ENCODE results near the gene LAMA3. TPM values are rescaled to one million over a fixed set of nuclear protein-coding genes. Genes with fewer than 3 reads are reported as not detected.

The LAMA3 gene
- total RNA-seq, 1 experiment from 2014 or later, result 5.6 TPM

DNA sequence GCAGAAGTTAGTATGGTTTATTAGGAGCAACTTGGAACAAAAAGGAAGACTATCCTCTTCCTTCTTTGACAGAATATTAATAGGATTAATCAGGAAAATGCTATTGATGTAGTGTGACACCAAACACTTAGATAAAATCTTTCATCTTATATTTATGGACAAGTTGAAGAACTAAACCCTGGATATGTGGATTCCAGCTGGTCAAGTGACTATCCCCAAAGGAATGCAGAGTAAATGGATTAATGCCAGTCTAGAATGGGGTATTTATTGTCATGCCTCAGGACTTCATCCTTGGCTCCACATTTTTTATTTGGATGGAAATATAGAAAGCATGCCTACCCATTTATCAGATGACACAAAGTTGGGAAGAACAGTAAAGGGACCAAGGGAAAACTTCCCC lies 201.3 kb downstream of the LAMA3 start:
- ChIA-PET CTCF (interaction anchor here (0.8 kb wide), 1 partner anchor 28 kb away, joined by 3 read pairs; no protein-coding TSS in a partner anchor), RAD21 (ENCODE audit: low non-redundant PET in 1 of 2, low total read pairs in 2 of 2, uncharacterized antibody in 2 of 2, unreplicated experiment in 2 of 2) (no interaction called here), POLR2A (no interaction called here)
- H3K9me2 ChIP-seq (ENCODE audit: insufficient read depth), result no peaks in the 10 kb centered on the region
- ATAC-seq (no peak), DNase-seq (ENCODE audit: low read depth, low spot score) (no peak)
- no peaks in the 10 kb centered on the region for H4K20me1 ChIP-seq (ENCODE audit: insufficient read depth)
- no peak overlapping the region for H3K4me3 ChIP-seq (replicated peaks in 1 of 2; ENCODE audit: low read depth in 1 of 2, low read length in 2 of 2)
- intact Hi-C loops (cut with micrococcal nuclease), result no loop called here
- H3K79me2 ChIP-seq (ENCODE audit: insufficient read depth, low read length), result no peaks in the 10 kb centered on the region
- H3K27me3 ChIP-seq (ENCODE audit: insufficient read depth, low read length), result no peaks in the 10 kb centered on the region
- H3K9ac ChIP-seq (ENCODE audit: low read length), result no peak overlapping the region
- H3K9me3 ChIP-seq (ENCODE audit: control insufficient read depth in 1 of 2, insufficient read depth in 1 of 2, low read depth in 1 of 2, low read length in 2 of 2), result no peaks in the 10 kb centered on the region
- TF ChIP-seq YY1 (IDR thresholded peaks at IDR 0.05; ENCODE audit: extremely low read depth, insufficient replicate concordance, low read depth, low read length), result no peak
- no peak for TF ChIP-seq CBX3 (IDR thresholded peaks at IDR 0.05; ENCODE audit: low read depth)
- TF ChIP-seq, protein P1, sequence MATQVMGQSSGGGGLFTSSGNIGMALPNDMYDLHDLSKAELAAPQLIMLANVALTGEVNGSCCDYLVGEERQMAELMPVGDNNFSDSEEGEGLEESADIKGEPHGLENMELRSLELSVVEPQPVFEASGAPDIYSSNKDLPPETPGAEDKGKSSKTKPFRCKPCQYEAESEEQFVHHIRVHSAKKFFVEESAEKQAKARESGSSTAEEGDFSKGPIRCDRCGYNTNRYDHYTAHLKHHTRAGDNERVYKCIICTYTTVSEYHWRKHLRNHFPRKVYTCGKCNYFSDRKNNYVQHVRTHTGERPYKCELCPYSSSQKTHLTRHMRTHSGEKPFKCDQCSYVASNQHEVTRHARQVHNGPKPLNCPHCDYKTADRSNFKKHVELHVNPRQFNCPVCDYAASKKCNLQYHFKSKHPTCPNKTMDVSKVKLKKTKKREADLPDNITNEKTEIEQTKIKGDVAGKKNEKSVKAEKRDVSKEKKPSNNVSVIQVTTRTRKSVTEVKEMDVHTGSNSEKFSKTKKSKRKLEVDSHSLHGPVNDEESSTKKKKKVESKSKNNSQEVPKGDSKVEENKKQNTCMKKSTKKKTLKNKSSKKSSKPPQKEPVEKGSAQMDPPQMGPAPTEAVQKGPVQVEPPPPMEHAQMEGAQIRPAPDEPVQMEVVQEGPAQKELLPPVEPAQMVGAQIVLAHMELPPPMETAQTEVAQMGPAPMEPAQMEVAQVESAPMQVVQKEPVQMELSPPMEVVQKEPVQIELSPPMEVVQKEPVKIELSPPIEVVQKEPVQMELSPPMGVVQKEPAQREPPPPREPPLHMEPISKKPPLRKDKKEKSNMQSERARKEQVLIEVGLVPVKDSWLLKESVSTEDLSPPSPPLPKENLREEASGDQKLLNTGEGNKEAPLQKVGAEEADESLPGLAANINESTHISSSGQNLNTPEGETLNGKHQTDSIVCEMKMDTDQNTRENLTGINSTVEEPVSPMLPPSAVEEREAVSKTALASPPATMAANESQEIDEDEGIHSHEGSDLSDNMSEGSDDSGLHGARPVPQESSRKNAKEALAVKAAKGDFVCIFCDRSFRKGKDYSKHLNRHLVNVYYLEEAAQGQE (IDR thresholded peaks at IDR 0.05; ENCODE audit: low read depth), result no peak
- TF ChIP-seq SP1 (IDR thresholded peaks at IDR 0.05; ENCODE audit: low read depth), result no peak
- TF ChIP-seq POLR2A (IDR thresholded peaks at IDR 0.05; ENCODE audit: borderline replicate concordance, extremely low read depth, insufficient read depth, insufficient read length), result no peak
- TF ChIP-seq, protein P2, sequence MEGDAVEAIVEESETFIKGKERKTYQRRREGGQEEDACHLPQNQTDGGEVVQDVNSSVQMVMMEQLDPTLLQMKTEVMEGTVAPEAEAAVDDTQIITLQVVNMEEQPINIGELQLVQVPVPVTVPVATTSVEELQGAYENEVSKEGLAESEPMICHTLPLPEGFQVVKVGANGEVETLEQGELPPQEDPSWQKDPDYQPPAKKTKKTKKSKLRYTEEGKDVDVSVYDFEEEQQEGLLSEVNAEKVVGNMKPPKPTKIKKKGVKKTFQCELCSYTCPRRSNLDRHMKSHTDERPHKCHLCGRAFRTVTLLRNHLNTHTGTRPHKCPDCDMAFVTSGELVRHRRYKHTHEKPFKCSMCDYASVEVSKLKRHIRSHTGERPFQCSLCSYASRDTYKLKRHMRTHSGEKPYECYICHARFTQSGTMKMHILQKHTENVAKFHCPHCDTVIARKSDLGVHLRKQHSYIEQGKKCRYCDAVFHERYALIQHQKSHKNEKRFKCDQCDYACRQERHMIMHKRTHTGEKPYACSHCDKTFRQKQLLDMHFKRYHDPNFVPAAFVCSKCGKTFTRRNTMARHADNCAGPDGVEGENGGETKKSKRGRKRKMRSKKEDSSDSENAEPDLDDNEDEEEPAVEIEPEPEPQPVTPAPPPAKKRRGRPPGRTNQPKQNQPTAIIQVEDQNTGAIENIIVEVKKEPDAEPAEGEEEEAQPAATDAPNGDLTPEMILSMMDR (IDR thresholded peaks at IDR 0.05 in 2 of 3, conservative IDR thresholded peaks at IDR 0.05 in 1 of 3; ENCODE audit: borderline replicate concordance in 1 of 3, insufficient read depth in 1 of 3, low read depth in 2 of 3, low read length in 2 of 3), result no peak
- no peak for TF ChIP-seq EZH2 (IDR thresholded peaks at IDR 0.05)
- no peak for TF ChIP-seq TCF7L2 (IDR thresholded peaks at IDR 0.05; ENCODE audit: borderline replicate concordance, extremely low read depth, insufficient read depth, insufficient read length)
- no peak for TF ChIP-seq ZFX (IDR thresholded peaks at IDR 0.05)
- no peak for TF ChIP-seq FOSL1 (IDR thresholded peaks at IDR 0.05; ENCODE audit: low read depth)
- no peak for TF ChIP-seq JUND (IDR thresholded peaks at IDR 0.05)
- H3K36me3 ChIP-seq (ENCODE audit: control insufficient read depth in 1 of 2, insufficient read depth in 2 of 2, low read length in 2 of 2), result no peaks in the 10 kb centered on the region
- no peak overlapping the region for H2AFZ ChIP-seq (ENCODE audit: low read depth, low read length, poor library complexity, severe bottlenecking)
- H3K4me2 ChIP-seq (ENCODE audit: low read length), result peak overlapping the region; percentile 9; the same call in 1 of the 2 replicates
- peaks cover 4 to 9% of the 10 kb centered on the region in 2 experiments for H3K4me1 ChIP-seq (ENCODE audit: control insufficient read depth in 1 of 2, insufficient read depth in 2 of 2, low read length in 2 of 2)
- no peak overlapping the region for H3K27ac ChIP-seq (ENCODE audit: low read depth, low read length)
- BruUV-seq (replicated peaks), result no TSS peak

All from HCT116 (cell line).